Measurements from ENCODE around the gene TEKT3.
A peak's percentile ranks its signal among the peaks of the same experiment; 100 is the strongest.

TEKT3 gene

GRCh38 chr17:15291674-15292361 is 49.6 kb downstream of the TEKT3 start:
- no peak for DNase-seq (ENCODE audit: low spot score)

DNA sequence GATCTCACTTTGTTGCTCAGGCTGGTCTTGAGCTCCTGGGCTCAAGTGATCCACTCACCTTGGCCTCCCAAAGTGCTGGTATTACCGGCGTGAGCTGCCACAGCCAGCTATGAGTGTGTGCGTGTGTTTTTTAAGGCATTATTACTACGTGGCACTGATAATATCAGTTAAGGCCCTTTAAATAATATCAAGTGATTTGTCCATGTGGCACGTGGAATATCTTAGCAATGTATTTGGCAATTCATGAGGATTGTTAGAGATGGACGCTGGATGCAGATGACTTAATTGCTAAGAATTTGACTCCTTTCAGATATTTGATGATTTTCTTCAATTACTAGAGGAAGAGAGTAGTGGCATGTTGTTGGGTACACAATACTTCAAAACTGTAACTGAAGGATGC is 50.8 kb downstream of the TEKT3 start:
- DNase-seq (ENCODE audit: low spot score): no peak

GRCh38 chr17:15289285-15290183 is 51.9 kb downstream of the TEKT3 start:
- no peak for DNase-seq (ENCODE audit: low spot score)

GRCh38 chr17:15288859-15289258 is 52.5 kb downstream of the TEKT3 start:
- DNase-seq (ENCODE audit: low spot score): no peak

DNA sequence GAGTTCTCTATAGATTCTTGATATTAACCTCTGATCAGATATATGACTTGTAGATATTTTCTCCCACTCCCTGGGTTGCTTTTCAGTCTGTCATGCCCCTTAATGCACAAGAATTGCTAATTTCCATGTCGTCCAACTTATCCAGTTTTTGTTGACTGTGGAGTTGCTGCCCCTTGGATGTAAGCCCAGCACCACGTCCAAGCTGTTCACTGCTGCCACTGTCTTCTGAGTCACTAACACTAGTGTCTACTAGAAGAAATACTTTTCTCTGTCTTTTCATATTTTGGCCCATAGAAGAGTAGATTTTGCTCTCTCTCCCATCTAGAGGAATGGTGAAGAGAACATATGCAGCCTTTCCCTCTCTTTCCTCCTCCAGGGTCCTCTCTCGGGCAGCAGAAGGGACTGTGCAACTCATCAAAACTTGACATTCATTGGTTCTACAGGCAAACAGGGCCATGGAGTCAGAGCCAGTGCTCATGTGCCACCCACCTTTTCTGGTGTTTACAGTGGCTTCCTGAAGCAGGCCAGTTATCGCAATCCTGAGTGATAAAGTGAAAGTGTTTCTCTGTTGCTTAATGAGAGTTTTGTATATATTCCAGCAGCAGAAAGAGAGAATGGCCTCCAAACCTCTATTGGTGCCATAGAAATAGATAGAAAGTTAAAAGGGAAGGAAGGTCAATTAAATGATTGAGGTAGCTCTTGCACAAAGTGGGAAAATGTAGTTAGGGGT is 53.7 kb downstream of the TEKT3 start:
- no peak for DNase-seq (ENCODE audit: low spot score)

DNA sequence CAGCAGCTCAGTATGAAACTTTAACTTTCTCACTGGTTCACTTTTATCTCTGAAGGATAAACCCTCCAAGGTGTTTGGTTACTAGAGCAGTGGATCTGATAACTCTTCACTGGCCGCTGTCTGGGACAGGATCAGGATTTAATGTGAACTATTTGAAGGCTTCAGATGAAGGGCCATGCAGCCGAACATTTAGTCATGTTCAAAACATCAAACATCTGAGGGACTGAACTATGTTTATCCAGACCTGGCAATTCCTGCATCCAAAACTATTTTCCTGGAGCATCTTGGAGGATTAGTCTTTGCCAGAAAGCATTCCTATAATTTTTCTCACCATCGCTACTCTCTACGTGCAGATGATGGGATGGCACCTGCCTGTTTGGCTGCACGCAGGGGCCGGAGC is 55.9 kb downstream of the TEKT3 start:
- no peak for DNase-seq (ENCODE audit: low spot score)

- DNase-seq (ENCODE audit: low spot score): no peak
These were observed 56.9 kb downstream of the TEKT3 start for GRCh38 chr17:15284537-15284936.

DNA sequence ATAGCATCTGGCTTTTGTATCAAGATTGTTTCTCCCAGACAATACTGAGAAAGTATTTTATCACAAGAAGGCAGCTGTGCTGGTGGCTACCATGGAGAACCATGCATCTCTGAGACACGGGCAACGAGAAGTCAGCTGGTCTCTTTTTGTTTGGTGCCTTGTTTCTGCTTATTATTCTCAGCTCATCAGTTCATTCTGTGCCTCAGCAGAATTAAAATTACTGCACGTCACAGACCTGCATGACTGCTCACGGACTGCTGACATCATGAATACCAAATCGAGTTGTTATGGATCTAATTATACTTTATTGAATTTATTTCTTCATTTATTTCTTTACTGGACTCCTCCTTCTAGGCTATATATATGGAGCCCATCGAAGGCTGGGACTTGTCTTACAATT is 57.3 kb downstream of the TEKT3 start:
- no peak for DNase-seq (ENCODE audit: low spot score)

GRCh38 chr17:15281909-15282308 is 59.5 kb downstream of the TEKT3 start:
- DNase-seq (ENCODE audit: low spot score): no peak

GRCh38 chr17:15278924-15279477 is 62.4 kb downstream of the TEKT3 start:
- no peak for DNase-seq (ENCODE audit: low spot score)

DNA sequence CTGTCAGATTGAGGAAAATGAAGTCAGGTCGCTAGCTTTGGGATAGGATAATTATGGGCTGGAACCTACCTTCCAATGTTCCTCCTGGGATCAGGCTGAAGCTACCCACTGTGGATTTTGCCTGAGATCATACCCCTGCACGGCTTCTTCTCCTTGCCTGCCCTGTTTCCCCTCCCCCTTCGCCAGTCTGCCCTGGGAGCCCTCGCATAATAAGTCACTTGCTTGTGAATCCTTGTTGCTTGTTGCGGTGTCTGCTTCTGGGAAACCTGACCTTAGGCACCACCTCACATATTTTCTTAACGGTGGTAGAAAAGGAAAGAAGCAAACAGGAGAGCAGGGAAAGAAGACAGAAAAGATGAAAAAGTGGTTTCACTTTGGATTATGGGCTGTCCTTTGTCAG is 63.0 kb downstream of the TEKT3 start:
- DNase-seq (ENCODE audit: low spot score): no peak

- no peak for DNase-seq (ENCODE audit: low spot score)
These were observed 67.4 kb downstream of the TEKT3 start for GRCh38 chr17:15274017-15274416.

DNA sequence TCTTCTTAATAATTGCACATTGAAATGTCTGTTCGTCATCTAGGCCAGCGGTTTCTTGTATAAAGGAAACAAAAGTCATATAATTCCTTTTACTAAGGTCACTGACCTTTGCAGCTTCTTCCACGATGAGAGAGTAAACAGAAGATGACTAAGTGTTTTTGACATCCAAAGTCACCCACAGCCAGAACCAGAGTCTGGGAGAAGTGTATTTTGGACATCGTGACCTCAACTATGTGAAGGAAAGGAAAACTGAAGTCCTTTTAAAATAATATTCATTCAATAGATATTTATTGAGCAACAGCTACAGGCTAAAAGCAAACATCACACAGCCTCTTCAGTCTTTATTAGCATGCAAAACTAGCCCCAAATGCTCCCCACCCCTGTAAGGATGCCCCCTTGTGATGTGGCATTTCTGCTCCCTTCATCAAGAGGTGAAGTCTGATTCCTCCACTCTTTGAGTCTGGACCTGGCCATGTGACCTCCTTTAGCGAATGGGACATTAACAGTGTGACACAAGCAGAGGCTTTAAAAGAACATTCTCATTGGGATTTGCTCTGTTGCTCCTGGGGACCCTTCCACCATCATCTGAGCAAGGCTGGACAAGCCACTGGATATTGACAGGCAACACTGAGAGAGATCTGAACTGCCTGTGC is 68.1 kb downstream of the TEKT3 start:
- DNase-seq (ENCODE audit: low spot score): no peak

GRCh38 chr17:15271741-15272140 is 69.7 kb downstream of the TEKT3 start:
- DNase-seq (ENCODE audit: low spot score): no peak

DNA sequence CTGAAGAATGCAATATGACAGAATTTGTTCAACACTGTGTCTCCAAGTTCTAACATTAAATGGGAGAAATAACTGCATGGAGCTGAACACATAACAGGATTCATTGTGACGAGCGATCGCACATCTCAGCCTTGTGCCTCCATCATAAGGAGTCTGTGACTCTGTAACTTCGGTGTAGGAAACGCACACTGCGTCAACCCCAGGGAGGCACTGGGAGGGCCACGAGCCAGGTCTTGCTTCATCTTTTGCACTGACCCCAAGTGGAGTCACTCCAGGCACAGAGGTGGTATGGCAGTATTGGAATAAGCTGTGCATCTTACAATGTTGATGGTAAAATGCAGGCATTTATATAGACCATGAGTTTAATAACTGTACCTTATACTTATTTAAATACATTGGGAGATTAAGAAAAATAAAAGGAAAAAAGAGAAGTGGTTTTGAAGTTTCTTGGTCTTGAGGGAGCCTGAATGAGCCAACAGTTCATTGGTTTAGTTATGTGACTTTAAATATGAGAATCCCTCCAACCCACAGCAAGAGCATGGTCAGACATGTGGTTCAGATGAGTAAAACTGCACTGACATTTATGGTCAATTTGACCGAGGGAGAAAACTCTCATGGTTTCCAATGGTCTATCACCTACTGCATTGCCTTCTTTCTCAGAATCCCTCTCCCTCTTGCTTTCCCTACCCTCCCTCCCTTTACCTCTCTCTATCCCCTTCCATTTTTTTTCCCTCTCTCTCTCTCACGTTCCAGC is 70.6 kb downstream of the TEKT3 start:
- no peak for DNase-seq (ENCODE audit: low spot score)

DNA sequence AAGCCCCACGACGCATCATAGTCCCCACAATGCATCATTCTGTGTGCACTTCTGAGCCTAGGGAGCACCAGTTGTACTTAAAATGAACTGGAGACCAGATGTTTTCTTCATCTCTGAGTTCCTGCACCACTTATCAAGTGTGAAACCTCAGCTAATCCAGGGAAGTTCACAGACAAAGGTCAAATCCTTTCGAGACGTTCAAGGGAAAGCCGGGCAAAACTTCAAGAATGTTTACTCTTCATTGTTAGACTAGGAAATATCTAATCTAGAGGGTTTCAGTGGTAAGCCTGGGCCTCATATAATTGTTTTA is 71.7 kb downstream of the TEKT3 start:
- no peak for DNase-seq (ENCODE audit: low spot score)

DNA sequence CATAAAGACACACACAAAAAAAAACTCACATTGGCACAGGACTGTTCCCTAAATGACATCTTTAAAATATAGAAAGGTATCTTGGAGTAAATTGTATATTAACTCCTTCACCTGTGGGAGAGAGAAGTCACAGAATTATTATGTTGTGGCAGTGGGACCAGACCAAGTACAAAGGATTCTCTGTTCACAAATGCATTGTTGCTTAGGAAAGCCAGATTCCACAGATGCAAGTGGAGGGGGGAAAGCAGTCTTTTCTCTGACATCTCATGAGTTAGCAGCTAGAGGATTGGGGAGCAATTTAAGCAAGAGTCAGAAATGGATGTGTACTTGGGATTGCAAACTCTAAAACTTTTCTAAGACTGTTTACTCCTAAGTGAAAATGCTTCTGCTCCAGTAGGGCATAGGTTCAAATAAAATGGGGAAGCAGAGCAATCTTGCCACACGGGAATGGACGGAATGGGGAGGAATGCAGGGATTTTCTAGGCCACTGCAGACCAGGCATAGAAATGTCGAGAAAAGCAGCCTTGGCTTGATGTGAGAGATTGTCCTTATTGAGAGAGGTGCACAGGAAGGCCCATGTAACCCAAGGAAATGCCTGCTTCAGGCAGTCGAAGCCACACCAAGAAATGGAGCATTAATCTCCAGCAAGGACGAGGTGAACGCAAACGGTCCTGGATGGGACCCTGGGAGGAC is 72.2 kb downstream of the TEKT3 start:
- no peak for DNase-seq (ENCODE audit: low spot score)

GRCh38 chr17:15268461-15268860 is 72.9 kb downstream of the TEKT3 start:
- no peak for DNase-seq (ENCODE audit: low spot score)

GRCh38 chr17:15267996-15268395 is 73.4 kb downstream of the TEKT3 start:
- DNase-seq (ENCODE audit: low spot score): no peak

GRCh38 chr17:15266325-15267125 is 74.9 kb downstream of the TEKT3 start:
- peak; percentile 43 for DNase-seq (ENCODE audit: low spot score)

All from ecto neural progenitor cell (in vitro differentiated cells).